GM18517 (cell line): ENCODE measurements around the gene TMEM39B.
"Not testable (repeated sequence)": the region's sequence is repeated elsewhere in the genome, so short reads cannot be mapped to it uniquely, and the experiment has no call there.

Source experiments
- ATAC-seq: cut with Tn5 transposase; IDR thresholded peaks from one replicate; pipeline ENCODE4 v1.9.1; 2021; ENCODE audit warnings: mild to moderate bottlenecking, moderate library complexity; ENCODE audit not compliant: unreplicated experiment

TMEM39B gene

DNA sequence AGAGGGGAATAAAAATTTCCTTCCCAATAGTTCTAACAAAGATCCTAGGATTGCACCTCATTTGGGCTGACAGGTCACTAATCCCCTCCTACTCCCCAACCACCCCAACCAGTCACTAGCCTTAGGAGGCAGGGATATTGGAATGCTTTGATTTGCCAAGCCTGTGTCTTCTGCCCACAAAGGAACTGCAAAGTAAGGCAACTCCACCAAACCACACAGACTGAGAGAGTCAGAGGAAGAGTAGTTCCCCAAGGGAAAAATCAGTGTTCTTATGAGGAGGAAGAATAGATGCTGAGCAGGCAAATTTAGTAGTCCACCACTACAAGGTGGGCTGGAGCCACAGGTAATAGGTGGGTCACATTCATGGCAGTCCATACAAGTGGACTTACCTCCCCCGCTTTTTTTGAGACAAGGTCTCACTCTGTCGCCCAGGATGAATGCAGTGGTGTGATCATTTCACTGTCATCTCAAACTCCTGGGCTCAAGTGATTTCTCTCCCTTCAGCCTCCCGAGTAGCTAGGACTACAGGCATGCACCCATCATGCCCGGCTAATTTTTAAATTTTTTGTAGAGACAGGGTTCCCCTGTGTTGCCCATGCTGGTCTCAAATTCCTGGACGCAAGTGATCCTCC, 3.7 kb upstream of the TMEM39B start:
- no peak for ATAC-seq

GRCh38 chr1:32071758-32072621, 749 bp upstream of the TMEM39B start:
- ATAC-seq, result no peak

GRCh38 chr1:32073299-32074229, 825 bp downstream of the TMEM39B start:
- ATAC-seq, result peak; percentile 24

GRCh38 chr1:32074841-32075240, 2.1 kb downstream of the TMEM39B start:
- no peak for ATAC-seq

GRCh38 chr1:32077451-32077850, 4.7 kb downstream of the TMEM39B start:
- ATAC-seq, result no peak

GRCh38 chr1:32082022-32082421, 9.3 kb downstream of the TMEM39B start:
- ATAC-seq, result no peak

- not testable (repeated sequence) for ATAC-seq
These were observed 13.6 kb downstream of the TMEM39B start for GRCh38 chr1:32086381-32086780.

DNA sequence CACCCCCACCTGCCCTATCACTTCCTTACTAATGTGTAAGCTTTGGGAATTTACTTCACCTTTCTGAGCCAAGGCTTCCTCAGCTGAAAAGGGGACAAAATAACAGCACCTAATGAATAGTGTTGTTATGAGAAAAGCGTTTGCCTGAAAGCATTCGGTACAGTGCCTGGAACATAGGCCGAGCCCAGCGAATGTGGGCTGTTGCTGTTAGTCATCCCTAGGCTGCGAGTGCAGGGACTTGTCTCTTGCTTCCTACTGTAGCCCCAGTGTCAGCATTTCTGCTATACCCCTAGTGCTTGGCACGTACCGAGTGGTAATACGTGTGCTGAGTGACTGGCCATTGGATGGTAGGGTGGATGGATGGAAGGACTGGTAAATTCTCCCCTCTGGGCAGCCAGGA, 18.4 kb downstream of the TMEM39B start:
- ATAC-seq, result no peak

DNA sequence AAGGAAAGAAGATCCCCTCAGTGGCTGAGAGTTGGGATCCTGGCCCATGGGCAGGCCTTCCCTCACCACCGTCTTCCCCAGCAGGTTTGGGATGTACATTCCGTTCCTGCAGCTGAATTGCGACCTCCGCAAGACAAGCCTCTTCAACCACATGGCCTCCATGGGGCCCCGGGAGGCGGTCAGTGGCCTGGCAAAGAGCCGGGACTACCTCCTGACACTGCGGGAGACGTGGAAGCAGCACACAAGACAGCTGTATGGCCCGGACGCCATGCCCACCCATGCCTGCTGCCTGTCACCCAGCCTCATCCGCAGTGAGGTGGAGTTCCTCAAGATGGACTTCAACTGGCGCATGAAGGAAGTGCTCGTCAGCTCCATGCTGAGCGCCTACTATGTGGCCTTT, 18.9 kb downstream of the TMEM39B start:
- ATAC-seq, result no peak

- no peak for ATAC-seq
These were observed 22.2 kb downstream of the TMEM39B start for GRCh38 chr1:32094746-32095521.

DNA sequence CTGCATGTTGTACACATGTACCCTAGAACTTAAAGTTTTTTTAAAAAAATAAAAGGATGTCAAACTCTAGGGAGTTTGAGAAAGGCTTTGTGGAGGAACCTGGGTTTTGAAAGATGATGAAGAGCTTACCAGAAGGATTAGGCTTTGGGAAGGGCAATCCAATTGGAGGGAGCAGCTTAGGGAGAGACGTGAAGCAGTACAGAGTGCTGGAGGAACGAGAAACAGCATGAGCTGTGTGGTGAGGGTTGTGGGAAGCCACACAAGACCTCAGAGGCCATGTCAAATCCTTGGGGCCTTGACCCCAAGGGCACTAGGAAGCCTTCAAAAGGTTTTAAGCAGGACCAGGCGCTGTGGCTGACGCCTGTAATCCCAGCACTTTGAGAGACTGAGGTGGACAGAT, 26.7 kb downstream of the TMEM39B start:
- no peak for ATAC-seq

DNA sequence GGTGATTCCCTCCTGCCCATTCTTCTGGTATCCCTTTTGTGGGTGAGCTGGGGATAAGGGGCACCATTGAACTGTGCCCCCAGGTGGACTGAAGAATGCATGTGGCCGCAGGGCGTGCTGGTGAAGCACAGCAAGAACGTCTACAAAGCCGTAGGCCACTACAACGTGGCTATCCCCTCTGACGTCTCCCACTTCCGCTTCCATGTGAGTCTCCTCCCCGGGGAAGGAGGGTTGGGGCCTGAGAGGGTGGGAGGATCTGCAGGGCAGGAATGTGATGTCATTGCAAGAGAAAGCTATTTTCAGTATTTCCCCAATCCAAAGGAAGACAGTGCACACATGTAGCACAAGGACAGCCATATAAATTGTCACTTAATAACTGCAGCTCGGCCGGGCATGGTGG, 27.6 kb downstream of the TMEM39B start:
- no peak for ATAC-seq

- ATAC-seq, result no peak
These were observed 28.3 kb downstream of the TMEM39B start for GRCh38 chr1:32100807-32101708.

GRCh38 chr1:32104127-32104526, 31.4 kb downstream of the TMEM39B start:
- no peak for ATAC-seq

DNA sequence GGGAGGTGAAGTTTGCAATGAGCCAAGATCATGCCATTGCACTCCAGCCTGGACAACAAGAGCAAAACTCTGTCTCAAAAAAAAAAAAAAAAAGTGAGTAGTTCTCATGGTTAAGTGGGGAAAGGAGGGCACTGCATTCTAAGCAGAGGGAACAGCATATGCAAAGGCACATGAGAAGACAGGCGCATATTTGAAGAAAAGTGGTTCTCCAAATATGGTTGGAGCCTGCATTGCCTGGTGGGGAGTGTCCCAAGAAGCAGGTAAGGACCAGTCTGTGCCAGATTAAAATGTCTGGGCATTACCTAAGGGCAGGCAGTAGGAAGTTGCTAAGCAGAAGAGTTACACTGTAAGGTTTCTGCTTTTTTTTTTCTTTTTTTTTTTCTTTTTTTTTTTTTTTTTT, 32.6 kb downstream of the TMEM39B start:
- ATAC-seq, result no peak

- ATAC-seq, result no peak
These were observed 34.0 kb downstream of the TMEM39B start for GRCh38 chr1:32106663-32107275.

- ATAC-seq, result peak; percentile 71
These were observed 35.3 kb downstream of the TMEM39B start, which contains the start of gene KPNA6 for GRCh38 chr1:32107742-32108661. KPNA6 (plus strand) TSS chr1:32108056; CDS start chr1:32108131, 75 bp downstream.
